ENCODE results near the gene FYCO1.

FYCO1 gene

DNA sequence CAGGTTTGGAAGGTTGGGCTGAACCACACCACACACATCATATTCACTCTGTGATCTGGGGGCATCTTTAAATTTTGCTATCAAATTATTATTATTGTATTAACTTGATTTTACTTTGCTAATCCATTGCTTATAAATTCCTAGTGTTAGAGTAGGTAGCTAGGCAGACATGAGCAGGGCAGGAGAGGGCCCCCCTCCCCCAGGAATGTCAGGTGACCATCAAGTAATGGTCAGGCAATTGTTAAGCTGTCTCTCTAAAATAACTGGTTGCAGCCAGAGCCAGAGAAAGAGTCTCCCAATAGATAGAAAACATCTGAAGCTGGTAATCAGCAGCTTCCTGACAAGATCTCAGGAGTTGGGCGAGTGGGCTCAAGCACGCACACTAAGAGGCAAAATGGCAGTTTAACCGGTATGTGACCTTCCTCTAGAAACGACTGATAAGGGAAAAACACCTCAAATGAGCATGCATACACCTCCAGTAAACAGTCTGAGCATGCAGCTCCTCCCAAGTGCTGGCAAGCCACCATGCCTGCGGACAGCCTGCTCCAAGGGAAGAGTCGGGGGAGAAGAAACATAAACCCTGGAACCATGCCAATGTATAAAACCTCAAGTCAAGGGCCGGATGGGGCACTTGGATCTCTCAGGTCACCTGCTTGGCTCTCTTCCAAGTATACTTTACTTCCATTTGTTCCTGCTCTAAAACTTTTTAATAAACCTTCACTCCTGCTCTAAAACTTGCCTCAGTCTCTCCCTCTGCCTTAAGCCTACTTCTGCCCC is 55.4 kb downstream of the FYCO1 start:
- peaks cover 31% of the 10 kb centered on the region for H3K36me3 ChIP-seq (replicated peaks; ENCODE audit: low read depth, low read length)
- H3K9me3 ChIP-seq (ENCODE audit: insufficient read depth, low read length) = no peaks in the 10 kb centered on the region
- H3K27ac ChIP-seq (ENCODE audit: low read length) = no peak overlapping the region
- no peak overlapping the region for H3K4me2 ChIP-seq (ENCODE audit: low read length)
- TF ChIP-seq, protein P1, sequence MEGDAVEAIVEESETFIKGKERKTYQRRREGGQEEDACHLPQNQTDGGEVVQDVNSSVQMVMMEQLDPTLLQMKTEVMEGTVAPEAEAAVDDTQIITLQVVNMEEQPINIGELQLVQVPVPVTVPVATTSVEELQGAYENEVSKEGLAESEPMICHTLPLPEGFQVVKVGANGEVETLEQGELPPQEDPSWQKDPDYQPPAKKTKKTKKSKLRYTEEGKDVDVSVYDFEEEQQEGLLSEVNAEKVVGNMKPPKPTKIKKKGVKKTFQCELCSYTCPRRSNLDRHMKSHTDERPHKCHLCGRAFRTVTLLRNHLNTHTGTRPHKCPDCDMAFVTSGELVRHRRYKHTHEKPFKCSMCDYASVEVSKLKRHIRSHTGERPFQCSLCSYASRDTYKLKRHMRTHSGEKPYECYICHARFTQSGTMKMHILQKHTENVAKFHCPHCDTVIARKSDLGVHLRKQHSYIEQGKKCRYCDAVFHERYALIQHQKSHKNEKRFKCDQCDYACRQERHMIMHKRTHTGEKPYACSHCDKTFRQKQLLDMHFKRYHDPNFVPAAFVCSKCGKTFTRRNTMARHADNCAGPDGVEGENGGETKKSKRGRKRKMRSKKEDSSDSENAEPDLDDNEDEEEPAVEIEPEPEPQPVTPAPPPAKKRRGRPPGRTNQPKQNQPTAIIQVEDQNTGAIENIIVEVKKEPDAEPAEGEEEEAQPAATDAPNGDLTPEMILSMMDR (IDR thresholded peaks at IDR 0.05; ENCODE audit: low read depth, low read length) = no peak
- TF ChIP-seq EZH2phosphoT487 (IDR thresholded peaks at IDR 0.05; ENCODE audit: low read depth) = no peak
- H2AFZ ChIP-seq (ENCODE audit: low read depth, low read length) = no peak overlapping the region
- H3K9ac ChIP-seq (ENCODE audit: low read length) = no peak overlapping the region
- 0 out of 2 replicates have a peak, but pooled peaks cover 3% of the 10 kb centered on the region for H4K20me1 ChIP-seq (ENCODE audit: insufficient read depth, low read length)
- peaks cover 12% of the 10 kb centered on the region for H3K4me1 ChIP-seq (ENCODE audit: low read length)
- H3K79me2 ChIP-seq (ENCODE audit: low read length) = no peaks in the 10 kb centered on the region
- no peaks in the 10 kb centered on the region for H3K27me3 ChIP-seq (ENCODE audit: low read depth, low read length)
- H3K4me3 ChIP-seq (ENCODE audit: low read length) = no peak overlapping the region

DNA sequence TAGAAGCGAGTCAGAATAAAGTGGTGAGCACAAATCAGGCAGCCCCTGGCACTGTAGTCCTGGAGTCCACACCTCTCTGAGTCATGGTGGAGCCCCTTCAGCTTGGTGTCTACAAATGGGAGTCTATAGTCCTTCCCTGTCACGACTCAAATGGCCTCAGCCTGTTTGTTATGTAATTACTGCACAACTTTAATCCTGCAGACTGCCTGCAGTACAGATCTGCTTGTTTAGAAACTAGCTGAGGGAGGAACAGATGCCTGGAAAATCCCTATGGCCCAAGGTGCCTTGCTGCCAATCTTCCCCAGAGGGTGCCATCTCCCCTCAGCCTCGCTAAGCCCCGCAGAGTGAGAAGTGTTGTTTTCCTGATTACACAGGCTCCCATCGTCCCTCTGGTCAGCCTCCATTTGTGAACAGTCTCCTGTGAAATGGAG is 56.3 kb downstream of the FYCO1 start:
- no peaks in the 10 kb centered on the region for H3K27me3 ChIP-seq (ENCODE audit: low read depth, low read length)
- H3K79me2 ChIP-seq (ENCODE audit: low read length) = no peaks in the 10 kb centered on the region
- TF ChIP-seq, protein P1 (IDR thresholded peaks at IDR 0.05; ENCODE audit: low read depth, low read length) = peak; percentile 36
- TF ChIP-seq EZH2phosphoT487 (IDR thresholded peaks at IDR 0.05; ENCODE audit: low read depth) = no peak

DNA sequence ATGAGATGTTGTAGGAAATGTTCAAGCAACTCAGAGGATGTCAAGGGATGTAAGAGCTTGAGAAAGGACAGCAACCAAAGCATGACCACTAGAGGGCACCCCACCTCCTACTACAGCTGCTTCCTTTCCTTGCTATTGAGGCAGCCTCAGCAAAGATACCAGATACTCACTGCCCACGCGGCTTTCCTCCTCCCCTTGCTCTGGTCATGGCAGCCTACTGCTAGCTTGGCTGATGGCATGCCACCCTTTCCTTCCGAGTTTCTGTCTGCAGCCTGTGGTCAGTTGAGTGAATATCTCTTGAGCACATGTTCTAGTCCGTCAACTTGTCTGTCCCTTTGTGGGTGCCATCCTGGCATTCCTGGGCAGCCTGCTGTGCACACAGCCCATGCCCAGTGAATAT is 56.8 kb downstream of the FYCO1 start:
- Histone ChIP-seq H3K79me2 (ENCODE audit: low read length) (no peaks in the 10 kb centered on the region), H3K4me1 (ENCODE audit: low read length) (peaks cover 12% of the 10 kb centered on the region), H4K20me1 (ENCODE audit: insufficient read depth, low read length) (no peaks in the 10 kb centered on the region), H3K36me3 (replicated peaks; ENCODE audit: low read depth, low read length) (peaks cover 36% of the 10 kb centered on the region), H3K9ac (ENCODE audit: low read length) (no peak overlapping the region), H3K4me2 (ENCODE audit: low read length) (peak overlapping the region; percentile 44), H2AFZ (ENCODE audit: low read depth, low read length) (no peak overlapping the region), H3K4me3 (ENCODE audit: low read length) (no peak overlapping the region), H3K27ac (ENCODE audit: low read length) (no peak overlapping the region), H3K27me3 (ENCODE audit: low read depth, low read length) (no peaks in the 10 kb centered on the region), H3K9me3 (ENCODE audit: insufficient read depth, low read length) (no peaks in the 10 kb centered on the region)
- no peak for TF ChIP-seq EZH2phosphoT487 (IDR thresholded peaks at IDR 0.05; ENCODE audit: low read depth)
- TF ChIP-seq, protein P1 (IDR thresholded peaks at IDR 0.05; ENCODE audit: low read depth, low read length) = peak; percentile 97

More for the DNA sequence above, 56.3 kb downstream of the FYCO1 start:
- Histone ChIP-seq H3K36me3 (replicated peaks; ENCODE audit: low read depth, low read length) (peaks cover 36% of the 10 kb centered on the region), H3K4me1 (ENCODE audit: low read length) (peaks cover 12% of the 10 kb centered on the region), H2AFZ (ENCODE audit: low read depth, low read length) (no peak overlapping the region), H3K9ac (ENCODE audit: low read length) (no peak overlapping the region), H3K4me2 (ENCODE audit: low read length) (peak overlapping the region; percentile 44), H3K27ac (ENCODE audit: low read length) (no peak overlapping the region), H4K20me1 (ENCODE audit: insufficient read depth, low read length) (no peaks in the 10 kb centered on the region), H3K4me3 (ENCODE audit: low read length) (no peak overlapping the region), H3K9me3 (ENCODE audit: insufficient read depth, low read length) (no peaks in the 10 kb centered on the region)

DNA sequence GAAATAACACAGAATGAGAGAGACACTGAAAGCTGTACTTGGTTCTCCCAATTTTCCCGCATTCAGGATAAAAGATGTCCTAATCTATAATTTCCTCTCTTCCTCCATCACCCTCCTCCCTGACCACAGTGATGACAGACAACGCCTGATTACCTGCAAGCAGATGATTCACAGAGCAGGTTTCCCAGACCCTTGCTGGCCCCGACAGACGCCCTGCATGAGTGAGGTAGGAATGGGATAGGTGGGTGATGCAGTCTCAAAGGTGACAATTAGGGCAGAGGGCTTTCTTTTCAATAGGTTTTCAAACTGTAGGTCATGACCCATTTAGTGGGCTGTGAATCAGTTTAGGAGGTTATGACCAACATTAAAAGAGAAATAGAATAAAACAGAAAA is 57.6 kb downstream of the FYCO1 start:
- TF ChIP-seq, protein P1 (IDR thresholded peaks at IDR 0.05; ENCODE audit: low read depth, low read length) = no peak
- no peak for TF ChIP-seq EZH2phosphoT487 (IDR thresholded peaks at IDR 0.05; ENCODE audit: low read depth)
- H3K36me3 ChIP-seq (replicated peaks; ENCODE audit: low read depth, low read length) = peaks cover 41% of the 10 kb centered on the region
- no peaks in the 10 kb centered on the region for H3K9me3 ChIP-seq (ENCODE audit: insufficient read depth, low read length)
- H3K9ac ChIP-seq (ENCODE audit: low read length) = no peak overlapping the region
- H3K4me3 ChIP-seq (ENCODE audit: low read length) = no peak overlapping the region
- peaks cover 12% of the 10 kb centered on the region for H3K4me1 ChIP-seq (ENCODE audit: low read length)
- H2AFZ ChIP-seq (ENCODE audit: low read depth, low read length) = no peak overlapping the region
- no peaks in the 10 kb centered on the region for H3K27me3 ChIP-seq (ENCODE audit: low read depth, low read length)
- H3K27ac ChIP-seq (ENCODE audit: low read length) = no peak overlapping the region
- no peak overlapping the region for H3K4me2 ChIP-seq (ENCODE audit: low read length)
- no peaks in the 10 kb centered on the region for H4K20me1 ChIP-seq (ENCODE audit: insufficient read depth, low read length)
- no peaks in the 10 kb centered on the region for H3K79me2 ChIP-seq (ENCODE audit: low read length)
